ENCODE data around the gene ITGA2B. TPM values are rescaled to one million over a fixed set of nuclear protein-coding genes. Genes with fewer than 3 reads are reported as not detected.
"Not testable (repeated sequence)": the region's sequence is repeated elsewhere in the genome, so short reads cannot be mapped to it uniquely, and the experiment has no call there.

Gene ITGA2B
- polyA plus RNA-seq, 1 experiment: 0.15 TPM

DNA sequence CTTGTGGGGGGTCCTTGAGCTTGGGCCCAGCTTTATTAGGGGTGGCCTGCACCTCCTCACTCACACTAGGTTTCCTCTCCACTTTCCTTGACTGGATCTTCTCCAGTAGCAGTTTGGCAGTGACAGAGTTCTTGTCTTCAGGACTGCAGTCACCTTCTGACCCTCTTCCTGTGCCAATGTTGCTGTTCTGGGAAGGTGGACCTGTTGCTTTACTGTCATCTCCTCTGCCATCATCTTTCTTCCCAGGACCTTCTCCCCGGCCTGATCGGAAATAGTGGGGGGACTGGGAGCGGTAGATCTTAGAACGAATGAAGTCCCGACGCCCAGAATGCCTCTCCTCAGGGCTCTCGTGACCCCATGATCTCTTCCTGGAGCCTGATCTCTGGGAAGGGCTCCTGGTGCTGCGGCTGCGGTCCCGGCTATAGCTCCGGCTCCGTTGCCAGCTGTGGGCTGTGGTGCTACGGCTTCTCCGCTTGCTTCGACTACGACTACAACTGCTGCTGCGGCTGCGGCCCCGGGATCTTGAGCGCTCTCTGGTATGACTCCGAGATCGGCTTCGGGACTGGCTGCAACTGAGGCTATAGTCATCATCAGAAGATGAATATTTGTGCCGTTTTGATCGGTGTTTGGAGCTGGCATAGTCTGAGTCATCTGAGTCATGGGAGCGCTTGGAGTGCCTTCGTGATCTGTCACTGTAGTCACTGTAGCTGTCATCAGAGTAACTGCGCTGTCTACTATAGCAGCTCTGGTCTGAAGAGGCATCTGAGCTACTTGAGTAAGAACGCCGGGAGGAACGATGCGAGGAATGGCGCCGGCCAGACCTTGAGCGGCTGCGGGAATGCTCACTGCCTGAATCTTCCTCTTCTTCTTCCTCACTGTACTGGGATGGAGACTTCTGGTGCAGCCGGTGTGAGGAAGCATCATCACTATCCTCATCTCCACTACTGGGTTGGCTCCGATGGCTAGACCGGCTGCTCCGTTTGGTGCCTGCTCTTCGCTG lies 9.5 kb upstream of the ITGA2B start:
- no peak for DNase-seq (ENCODE audit: low read depth, low spot score)
- Histone ChIP-seq H3K4me3 (ENCODE audit: low read depth, low read length) (no peak overlapping the region), H3K9me3 (ENCODE audit: control insufficient read depth, insufficient read depth, low read length) (no peaks in the 10 kb centered on the region), H3K27me3 (ENCODE audit: control insufficient read depth, insufficient read depth, low read length) (no peaks in the 10 kb centered on the region), H3K27ac (ENCODE audit: low read depth, low read length) (no peak overlapping the region)
- TF ChIP-seq, protein P1, sequence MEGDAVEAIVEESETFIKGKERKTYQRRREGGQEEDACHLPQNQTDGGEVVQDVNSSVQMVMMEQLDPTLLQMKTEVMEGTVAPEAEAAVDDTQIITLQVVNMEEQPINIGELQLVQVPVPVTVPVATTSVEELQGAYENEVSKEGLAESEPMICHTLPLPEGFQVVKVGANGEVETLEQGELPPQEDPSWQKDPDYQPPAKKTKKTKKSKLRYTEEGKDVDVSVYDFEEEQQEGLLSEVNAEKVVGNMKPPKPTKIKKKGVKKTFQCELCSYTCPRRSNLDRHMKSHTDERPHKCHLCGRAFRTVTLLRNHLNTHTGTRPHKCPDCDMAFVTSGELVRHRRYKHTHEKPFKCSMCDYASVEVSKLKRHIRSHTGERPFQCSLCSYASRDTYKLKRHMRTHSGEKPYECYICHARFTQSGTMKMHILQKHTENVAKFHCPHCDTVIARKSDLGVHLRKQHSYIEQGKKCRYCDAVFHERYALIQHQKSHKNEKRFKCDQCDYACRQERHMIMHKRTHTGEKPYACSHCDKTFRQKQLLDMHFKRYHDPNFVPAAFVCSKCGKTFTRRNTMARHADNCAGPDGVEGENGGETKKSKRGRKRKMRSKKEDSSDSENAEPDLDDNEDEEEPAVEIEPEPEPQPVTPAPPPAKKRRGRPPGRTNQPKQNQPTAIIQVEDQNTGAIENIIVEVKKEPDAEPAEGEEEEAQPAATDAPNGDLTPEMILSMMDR (IDR thresholded peaks at IDR 0.05; ENCODE audit: low read depth, low read length): no peak
- CTCF ChIA-PET: interaction anchor here (0.5 to 5.5 kb wide), 9 partner anchors 13 to 238 kb away, joined by 3 to 62 read pairs (median 7); no protein-coding TSS in a partner anchor
- POLR2A ChIA-PET: no interaction called here

GRCh38 chr17:44397479-44398440 lies 8.3 kb upstream of the ITGA2B start:
- Histone ChIP-seq H3K4me3 (ENCODE audit: low read depth, low read length) (no peak overlapping the region), H3K9me3 (ENCODE audit: control insufficient read depth, insufficient read depth, low read length) (no peaks in the 10 kb centered on the region), H3K27ac (ENCODE audit: low read depth, low read length) (no peak overlapping the region), H3K27me3 (ENCODE audit: control insufficient read depth, insufficient read depth, low read length) (no peaks in the 10 kb centered on the region)
- TF ChIP-seq, protein P1 (IDR thresholded peaks at IDR 0.05; ENCODE audit: low read depth, low read length): no peak
- POLR2A ChIA-PET: no interaction called here
- CTCF ChIA-PET: interaction anchor here (1.7 to 5.5 kb wide), 2 partner anchors 124 to 125 kb away, joined by 16 to 62 read pairs; no protein-coding TSS in a partner anchor
- no peak for DNase-seq (ENCODE audit: low read depth, low spot score)

- TF ChIP-seq, protein P1 (IDR thresholded peaks at IDR 0.05; ENCODE audit: low read depth, low read length): no peak
- POLR2A ChIA-PET: no interaction called here
- Histone ChIP-seq H3K27me3 (ENCODE audit: control insufficient read depth, insufficient read depth, low read length) (no peaks in the 10 kb centered on the region), H3K4me3 (ENCODE audit: low read depth, low read length) (no peak overlapping the region), H3K27ac (ENCODE audit: low read depth, low read length) (no peak overlapping the region), H3K9me3 (ENCODE audit: control insufficient read depth, insufficient read depth, low read length) (no peaks in the 10 kb centered on the region)
- no peak for DNase-seq (ENCODE audit: low read depth, low spot score)
- CTCF ChIA-PET: interaction anchor here (0.9 to 1.7 kb wide), 2 partner anchors 126 to 240 kb away, joined by 4 to 16 read pairs; no protein-coding TSS in a partner anchor
These were observed 7.5 kb upstream of the ITGA2B start for GRCh38 chr17:44396946-44397345.

DNA sequence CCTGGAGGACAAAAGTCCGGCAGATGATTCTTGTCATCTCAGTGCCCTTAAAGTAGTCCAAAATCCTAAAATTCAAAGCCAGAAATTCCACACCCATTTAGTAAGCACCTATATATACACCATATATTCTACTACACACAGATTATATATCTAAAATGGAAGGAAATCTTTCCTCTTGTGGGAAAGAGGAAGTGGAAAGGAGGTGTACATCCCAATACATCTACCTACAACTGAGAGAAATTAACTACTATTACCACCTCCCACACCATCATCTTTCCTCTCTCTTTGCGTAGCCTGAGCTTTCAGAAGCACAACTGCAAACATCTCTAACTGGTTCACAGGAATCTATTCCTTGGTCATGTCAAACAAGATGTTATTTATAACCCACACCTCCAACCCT lies 5.4 kb upstream of the ITGA2B start:
- no peaks in the 10 kb centered on the region for H3K9me3 ChIP-seq (ENCODE audit: control insufficient read depth, insufficient read depth, low read length)
- ChIA-PET CTCF (interaction anchor here (0.6 kb wide), 1 partner anchor 128 kb away, joined by 3 read pairs; no protein-coding TSS in a partner anchor), POLR2A (no interaction called here)
- no peaks in the 10 kb centered on the region for H3K27me3 ChIP-seq (ENCODE audit: control insufficient read depth, insufficient read depth, low read length)
- H3K27ac ChIP-seq (ENCODE audit: low read depth, low read length): no peak overlapping the region
- TF ChIP-seq, protein P1 (IDR thresholded peaks at IDR 0.05; ENCODE audit: low read depth, low read length): no peak
- no peak for DNase-seq (ENCODE audit: low read depth, low spot score)
- H3K4me3 ChIP-seq (ENCODE audit: low read depth, low read length): no peak overlapping the region

DNA sequence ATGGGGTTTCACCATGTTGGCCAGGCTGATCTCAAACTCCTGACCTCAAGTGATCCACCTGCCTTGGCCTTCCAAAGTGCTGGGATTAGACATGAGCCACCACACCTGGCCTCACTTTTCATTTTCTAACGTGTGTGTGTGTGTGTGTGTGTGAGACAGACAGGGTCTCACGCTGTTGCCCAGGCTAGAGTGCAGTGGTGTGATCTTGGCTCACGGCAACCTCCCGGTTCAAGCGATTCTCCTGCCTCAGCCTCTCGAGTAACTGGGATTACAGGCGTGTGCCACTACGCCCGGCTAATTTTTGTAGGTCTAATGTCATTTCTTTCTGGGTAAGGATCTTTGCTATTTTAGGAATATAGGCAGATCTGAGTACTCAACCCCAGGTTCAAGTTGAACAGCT lies 4.7 kb upstream of the ITGA2B start:
- CTCF ChIA-PET: interaction anchor here (1.6 kb wide), 1 partner anchor 130 kb away, joined by 6 read pairs; no protein-coding TSS in a partner anchor
- H3K27ac ChIP-seq (ENCODE audit: low read depth, low read length); DNase-seq (ENCODE audit: low read depth, low spot score); H3K4me3 ChIP-seq (ENCODE audit: low read depth, low read length); H3K9me3 ChIP-seq (ENCODE audit: control insufficient read depth, insufficient read depth, low read length); POLR2A ChIA-PET; H3K27me3 ChIP-seq (ENCODE audit: control insufficient read depth, insufficient read depth, low read length): not testable (repeated sequence)
